Measurements from ENCODE around the gene VAMP2.

Gene VAMP2

GRCh38 chr17:8156246-8156992, 6.3 kb downstream of the VAMP2 start:
- no peak for TF ChIP-seq CTCF (conservative IDR thresholded peaks at IDR 0.05; ENCODE audit: low read depth)
- peak overlapping the region; percentile 98 for H3K27ac ChIP-seq
- ChIA-PET CTCF (interaction anchor here (1.7 kb wide), 1 partner anchor 37 kb away, joined by 6 read pairs; no protein-coding TSS in a partner anchor), POLR2A (ENCODE audit: low non-redundant PET) (interaction anchor here (0.7 to 1.0 kb wide), 3 partner anchors 16 to 30 kb away, joined by 3 to 4 read pairs (median 3); no protein-coding TSS in a partner anchor)
- peak; percentile 100 for DNase-seq (ENCODE audit: low spot score)

GRCh38 chr17:8155996-8156245, 6.8 kb downstream of the VAMP2 start:
- CTCF ChIA-PET: interaction anchor here (1.7 kb wide), 1 partner anchor 37 kb away, joined by 6 read pairs; no protein-coding TSS in a partner anchor
- DNase-seq (ENCODE audit: low spot score): no peak
- H3K27ac ChIP-seq: peak overlapping the region; percentile 98
- TF ChIP-seq CTCF (conservative IDR thresholded peaks at IDR 0.05; ENCODE audit: low read depth): no peak
- POLR2A ChIA-PET (ENCODE audit: low non-redundant PET): interaction anchor here (1.0 to 1.2 kb wide), 2 partner anchors 8 to 18 kb away, joined by 3 to 4 read pairs; no protein-coding TSS in a partner anchor

GRCh38 chr17:8155231-8155995, 7.3 kb downstream of the VAMP2 start:
- POLR2A ChIA-PET (ENCODE audit: low non-redundant PET): interaction anchor here (1.2 to 1.4 kb wide), 2 partner anchors 9 to 16 kb away, joined by 3 read pairs; no protein-coding TSS in a partner anchor
- DNase-seq (ENCODE audit: low spot score): no peak
- CTCF ChIA-PET: interaction anchor here (1.7 kb wide), 1 partner anchor 36 kb away, joined by 6 read pairs; no protein-coding TSS in a partner anchor
- TF ChIP-seq CTCF (conservative IDR thresholded peaks at IDR 0.05; ENCODE audit: low read depth): no peak
- peak overlapping the region; percentile 98 for H3K27ac ChIP-seq

GRCh38 chr17:8154608-8155155, 8.1 kb downstream of the VAMP2 start:
- no peak for DNase-seq (ENCODE audit: low spot score)
- no peak for TF ChIP-seq CTCF (conservative IDR thresholded peaks at IDR 0.05; ENCODE audit: low read depth)
- POLR2A ChIA-PET (ENCODE audit: low non-redundant PET): interaction anchor here (1.0 to 1.4 kb wide), 3 partner anchors 9 to 19 kb away, joined by 3 to 5 read pairs (median 3); no protein-coding TSS in a partner anchor
- peak overlapping the region; percentile 98 for H3K27ac ChIP-seq
- CTCF ChIA-PET: no interaction called here

GRCh38 chr17:8153957-8154607, 8.7 kb downstream of the VAMP2 start:
- DNase-seq (ENCODE audit: low spot score): peak; percentile 92

More at GRCh38 chr17:8153957-8154607, 8.7 kb downstream of the VAMP2 start:
- ChIA-PET CTCF (interaction anchor here (0.7 kb wide), 1 partner anchor 15 kb away, joined by 3 read pairs; no protein-coding TSS in a partner anchor), POLR2A (ENCODE audit: low non-redundant PET) (interaction anchor here (1.0 to 1.4 kb wide), 2 partner anchors 14 to 19 kb away, joined by 3 to 5 read pairs; no protein-coding TSS in a partner anchor)
- H3K27ac ChIP-seq: peak overlapping the region; percentile 98
- no peak for TF ChIP-seq CTCF (conservative IDR thresholded peaks at IDR 0.05; ENCODE audit: low read depth)

Measured in RWPE1 (cell line).